Measurements from ENCODE around the gene MAGEB10.

Gene MAGEB10

DNA sequence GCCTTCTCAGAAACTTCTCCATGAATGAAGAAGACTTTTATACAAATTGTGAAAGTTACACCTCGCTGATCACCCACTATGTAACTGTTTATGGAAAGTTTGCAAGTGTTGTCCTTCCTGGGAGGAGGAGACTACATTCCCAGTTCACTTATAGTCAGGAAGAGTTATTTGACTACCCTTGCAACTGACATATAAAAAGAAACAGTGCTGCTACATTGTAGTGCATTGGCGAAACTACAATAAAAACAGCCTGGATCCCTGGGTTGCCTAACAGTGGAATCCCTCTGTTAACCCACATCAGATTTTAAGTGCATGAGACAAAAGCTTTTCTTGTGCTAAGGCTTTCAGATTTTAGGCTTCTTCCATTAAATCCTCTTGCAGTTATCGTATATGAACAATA is 30.4 kb downstream of the MAGEB10 start:
- no peaks in the 10 kb centered on the region for H3K79me2 ChIP-seq (ENCODE audit: control insufficient read depth, insufficient read depth, low read length, unreplicated experiment)
- no peaks in the 10 kb centered on the region for H3K27me3 ChIP-seq (ENCODE audit: insufficient read depth, low read length)
- H2AFZ ChIP-seq (ENCODE audit: low read length, unreplicated experiment), result no peak overlapping the region
- H3K4me1 ChIP-seq (ENCODE audit: control insufficient read depth, insufficient read depth, low read length, unreplicated experiment), result no peaks in the 10 kb centered on the region
- no peak overlapping the region for H3K27ac ChIP-seq (ENCODE audit: low read depth, low read length)
- no peak overlapping the region for H3K4me3 ChIP-seq (ENCODE audit: low read depth, low read length)
- no peaks in the 10 kb centered on the region for H3K36me3 ChIP-seq (ENCODE audit: insufficient read depth, low read length)

DNA sequence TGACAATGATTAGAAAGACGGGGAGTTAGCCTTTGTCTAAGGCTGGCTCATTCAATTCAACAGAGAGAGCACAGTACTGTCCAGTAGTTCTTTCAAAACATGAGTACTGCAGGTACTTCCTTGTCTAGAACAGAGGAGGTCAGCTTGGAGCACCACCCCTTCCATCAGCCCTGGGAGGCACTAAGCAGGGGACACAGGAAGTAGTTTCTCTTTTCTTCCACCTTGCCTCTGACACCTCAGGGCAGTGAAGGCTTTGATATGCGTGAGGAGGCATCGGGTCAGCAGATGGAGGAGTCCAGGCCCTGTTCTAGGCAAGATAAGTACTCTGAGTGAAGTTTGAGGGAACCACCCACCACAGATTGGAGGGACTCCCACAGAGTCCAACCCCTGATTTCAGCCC is 33.1 kb downstream of the MAGEB10 start:
- Histone ChIP-seq H3K36me3 (ENCODE audit: insufficient read depth, low read length) (no peaks in the 10 kb centered on the region), H2AFZ (ENCODE audit: low read length, unreplicated experiment) (no peak overlapping the region), H3K79me2 (ENCODE audit: control insufficient read depth, insufficient read depth, low read length, unreplicated experiment) (no peaks in the 10 kb centered on the region), H3K4me1 (ENCODE audit: control insufficient read depth, insufficient read depth, low read length, unreplicated experiment) (no peaks in the 10 kb centered on the region), H3K27me3 (ENCODE audit: insufficient read depth, low read length) (no peaks in the 10 kb centered on the region), H3K27ac (ENCODE audit: low read depth, low read length) (no peak overlapping the region), H3K4me3 (ENCODE audit: low read depth, low read length) (no peak overlapping the region)

- Histone ChIP-seq H3K27me3 (ENCODE audit: insufficient read depth, low read length) (no peaks in the 10 kb centered on the region), H3K36me3 (ENCODE audit: insufficient read depth, low read length) (no peaks in the 10 kb centered on the region), H3K27ac (ENCODE audit: low read depth, low read length) (no peak overlapping the region), H3K4me3 (ENCODE audit: low read depth, low read length) (no peak overlapping the region), H3K4me1 (ENCODE audit: control insufficient read depth, insufficient read depth, low read length, unreplicated experiment) (no peaks in the 10 kb centered on the region), H3K79me2 (ENCODE audit: control insufficient read depth, insufficient read depth, low read length, unreplicated experiment) (no peaks in the 10 kb centered on the region), H2AFZ (ENCODE audit: low read length, unreplicated experiment) (no peak overlapping the region)
Observed at GRCh38 chrX:27842859-27843258, 35.1 kb downstream of the MAGEB10 start.

GRCh38 chrX:27860337-27860736 is 52.5 kb downstream of the MAGEB10 start:
- no peaks in the 10 kb centered on the region for H3K27me3 ChIP-seq (ENCODE audit: insufficient read depth, low read length)
- H3K36me3 ChIP-seq (ENCODE audit: insufficient read depth, low read length), result no peaks in the 10 kb centered on the region
- no peak overlapping the region for H2AFZ ChIP-seq (ENCODE audit: low read length, unreplicated experiment)
- H3K4me3 ChIP-seq (ENCODE audit: low read depth, low read length), result no peak overlapping the region
- no peaks in the 10 kb centered on the region for H3K4me1 ChIP-seq (ENCODE audit: control insufficient read depth, insufficient read depth, low read length, unreplicated experiment)
- H3K79me2 ChIP-seq (ENCODE audit: control insufficient read depth, insufficient read depth, low read length, unreplicated experiment), result no peaks in the 10 kb centered on the region
- no peak overlapping the region for H3K27ac ChIP-seq (ENCODE audit: low read depth, low read length)

- H3K79me2 ChIP-seq (ENCODE audit: control insufficient read depth, insufficient read depth, low read length, unreplicated experiment), result no peaks in the 10 kb centered on the region
- no peaks in the 10 kb centered on the region for H3K36me3 ChIP-seq (ENCODE audit: insufficient read depth, low read length)
- no peak overlapping the region for H3K4me3 ChIP-seq (ENCODE audit: low read depth, low read length)
- no peaks in the 10 kb centered on the region for H3K4me1 ChIP-seq (ENCODE audit: control insufficient read depth, insufficient read depth, low read length, unreplicated experiment)
- no peak overlapping the region for H2AFZ ChIP-seq (ENCODE audit: low read length, unreplicated experiment)
- H3K27me3 ChIP-seq (ENCODE audit: insufficient read depth, low read length), result no peaks in the 10 kb centered on the region
- H3K27ac ChIP-seq (ENCODE audit: low read depth, low read length), result no peak overlapping the region
Observed at GRCh38 chrX:27863809-27864208, 56.0 kb downstream of the MAGEB10 start.

Measured in ACC112 (cell line).